ENCODE data around the gene STIP1. TPM values are rescaled to one million over a fixed set of nuclear protein-coding genes. Genes with fewer than 3 reads are reported as not detected.

STIP1 gene
- total and polyA plus RNA-seq, 9 of the 15 experiments (the other 6 are each of a cell fraction or from before 2014, with no cell fraction given), result 58.1 to 465 (median 346) TPM

DNA sequence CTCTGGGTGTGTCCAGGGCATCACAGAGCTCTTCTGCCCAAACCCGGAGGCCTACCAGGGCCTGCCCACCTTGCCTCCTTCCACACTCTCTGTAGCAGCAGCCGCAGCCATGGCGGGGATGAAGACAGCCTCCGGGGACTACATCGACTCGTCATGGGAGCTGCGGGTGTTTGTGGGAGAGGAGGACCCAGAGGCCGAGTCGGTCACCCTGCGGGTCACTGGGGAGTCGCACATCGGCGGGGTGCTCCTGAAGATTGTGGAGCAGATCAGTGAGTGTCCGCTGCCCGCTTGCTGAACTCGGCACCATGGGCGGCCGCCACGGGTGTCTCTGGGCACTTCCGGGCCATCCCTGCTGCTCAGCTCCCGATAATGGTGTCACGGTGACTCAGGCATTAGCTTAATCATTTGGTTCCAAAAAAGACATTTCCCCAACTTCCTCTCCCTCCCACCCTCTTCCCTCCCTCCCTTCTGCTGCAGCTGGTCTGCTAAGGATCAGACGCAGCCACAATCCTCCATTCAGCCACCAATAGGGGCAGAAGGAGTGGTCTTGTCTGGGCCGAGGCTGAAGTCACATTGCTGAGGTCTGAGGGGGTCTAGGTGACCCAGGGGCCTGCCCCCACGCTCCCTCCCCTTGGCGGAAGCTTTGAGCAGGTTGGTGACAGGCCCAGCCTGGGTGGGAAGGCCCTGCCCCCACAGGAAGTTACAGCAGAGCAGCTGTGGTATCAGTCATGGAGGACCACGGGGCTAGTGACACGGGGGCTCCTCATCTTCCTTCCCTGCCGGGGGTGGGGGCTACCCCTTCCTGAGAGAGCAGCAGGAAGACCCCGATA is 21.5 kb downstream of the STIP1 start (continued):
- TF ChIP-seq, protein P1, sequence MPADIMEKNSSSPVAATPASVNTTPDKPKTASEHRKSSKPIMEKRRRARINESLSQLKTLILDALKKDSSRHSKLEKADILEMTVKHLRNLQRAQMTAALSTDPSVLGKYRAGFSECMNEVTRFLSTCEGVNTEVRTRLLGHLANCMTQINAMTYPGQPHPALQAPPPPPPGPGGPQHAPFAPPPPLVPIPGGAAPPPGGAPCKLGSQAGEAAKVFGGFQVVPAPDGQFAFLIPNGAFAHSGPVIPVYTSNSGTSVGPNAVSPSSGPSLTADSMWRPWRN (IDR thresholded peaks at IDR 0.05; ENCODE audit: low read depth), result no peak
- TF ChIP-seq, protein P2, sequence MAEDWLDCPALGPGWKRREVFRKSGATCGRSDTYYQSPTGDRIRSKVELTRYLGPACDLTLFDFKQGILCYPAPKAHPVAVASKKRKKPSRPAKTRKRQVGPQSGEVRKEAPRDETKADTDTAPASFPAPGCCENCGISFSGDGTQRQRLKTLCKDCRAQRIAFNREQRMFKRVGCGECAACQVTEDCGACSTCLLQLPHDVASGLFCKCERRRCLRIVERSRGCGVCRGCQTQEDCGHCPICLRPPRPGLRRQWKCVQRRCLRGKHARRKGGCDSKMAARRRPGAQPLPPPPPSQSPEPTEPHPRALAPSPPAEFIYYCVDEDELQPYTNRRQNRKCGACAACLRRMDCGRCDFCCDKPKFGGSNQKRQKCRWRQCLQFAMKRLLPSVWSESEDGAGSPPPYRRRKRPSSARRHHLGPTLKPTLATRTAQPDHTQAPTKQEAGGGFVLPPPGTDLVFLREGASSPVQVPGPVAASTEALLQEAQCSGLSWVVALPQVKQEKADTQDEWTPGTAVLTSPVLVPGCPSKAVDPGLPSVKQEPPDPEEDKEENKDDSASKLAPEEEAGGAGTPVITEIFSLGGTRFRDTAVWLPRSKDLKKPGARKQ (CRISPR knock-in tag; IDR thresholded peaks at IDR 0.05), result no peak
- TF ChIP-seq BRD4 (IDR thresholded peaks at IDR 0.05), result peak; percentile 93
- TF ChIP-seq RFX7 (CRISPR knock-in tag; IDR thresholded peaks at IDR 0.05), result no peak
- TF ChIP-seq, protein P3, sequence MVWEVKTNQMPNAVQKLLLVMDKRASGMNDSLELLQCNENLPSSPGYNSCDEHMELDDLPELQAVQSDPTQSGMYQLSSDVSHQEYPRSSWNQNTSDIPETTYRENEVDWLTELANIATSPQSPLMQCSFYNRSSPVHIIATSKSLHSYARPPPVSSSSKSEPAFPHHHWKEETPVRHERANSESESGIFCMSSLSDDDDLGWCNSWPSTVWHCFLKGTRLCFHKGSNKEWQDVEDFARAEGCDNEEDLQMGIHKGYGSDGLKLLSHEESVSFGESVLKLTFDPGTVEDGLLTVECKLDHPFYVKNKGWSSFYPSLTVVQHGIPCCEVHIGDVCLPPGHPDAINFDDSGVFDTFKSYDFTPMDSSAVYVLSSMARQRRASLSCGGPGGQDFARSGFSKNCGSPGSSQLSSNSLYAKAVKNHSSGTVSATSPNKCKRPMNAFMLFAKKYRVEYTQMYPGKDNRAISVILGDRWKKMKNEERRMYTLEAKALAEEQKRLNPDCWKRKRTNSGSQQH (CRISPR knock-in tag; IDR thresholded peaks at IDR 0.05), result peak; percentile 45
- TF ChIP-seq LCOR (CRISPR knock-in tag; IDR thresholded peaks at IDR 0.05), result peak; percentile 90
- TF ChIP-seq, protein P4, sequence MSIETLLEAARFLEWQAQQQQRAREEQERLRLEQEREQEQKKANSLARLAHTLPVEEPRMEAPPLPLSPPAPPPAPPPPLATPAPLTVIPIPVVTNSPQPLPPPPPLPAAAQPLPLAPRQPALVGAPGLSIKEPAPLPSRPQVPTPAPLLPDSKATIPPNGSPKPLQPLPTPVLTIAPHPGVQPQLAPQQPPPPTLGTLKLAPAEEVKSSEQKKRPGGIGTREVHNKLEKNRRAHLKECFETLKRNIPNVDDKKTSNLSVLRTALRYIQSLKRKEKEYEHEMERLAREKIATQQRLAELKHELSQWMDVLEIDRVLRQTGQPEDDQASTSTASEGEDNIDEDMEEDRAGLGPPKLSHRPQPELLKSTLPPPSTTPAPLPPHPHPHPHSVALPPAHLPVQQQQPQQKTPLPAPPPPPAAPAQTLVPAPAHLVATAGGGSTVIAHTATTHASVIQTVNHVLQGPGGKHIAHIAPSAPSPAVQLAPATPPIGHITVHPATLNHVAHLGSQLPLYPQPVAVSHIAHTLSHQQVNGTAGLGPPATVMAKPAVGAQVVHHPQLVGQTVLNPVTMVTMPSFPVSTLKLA (conservative IDR thresholded peaks at IDR 0.05), result peak; percentile 79 to 89
- no peak for TF ChIP-seq BMI1 (IDR thresholded peaks at IDR 0.05; ENCODE audit: low read length)
- peak; percentile 78 for TF ChIP-seq POLR2G (IDR thresholded peaks at IDR 0.05; ENCODE audit: low read depth, low read length)
- TF ChIP-seq, protein P5, sequence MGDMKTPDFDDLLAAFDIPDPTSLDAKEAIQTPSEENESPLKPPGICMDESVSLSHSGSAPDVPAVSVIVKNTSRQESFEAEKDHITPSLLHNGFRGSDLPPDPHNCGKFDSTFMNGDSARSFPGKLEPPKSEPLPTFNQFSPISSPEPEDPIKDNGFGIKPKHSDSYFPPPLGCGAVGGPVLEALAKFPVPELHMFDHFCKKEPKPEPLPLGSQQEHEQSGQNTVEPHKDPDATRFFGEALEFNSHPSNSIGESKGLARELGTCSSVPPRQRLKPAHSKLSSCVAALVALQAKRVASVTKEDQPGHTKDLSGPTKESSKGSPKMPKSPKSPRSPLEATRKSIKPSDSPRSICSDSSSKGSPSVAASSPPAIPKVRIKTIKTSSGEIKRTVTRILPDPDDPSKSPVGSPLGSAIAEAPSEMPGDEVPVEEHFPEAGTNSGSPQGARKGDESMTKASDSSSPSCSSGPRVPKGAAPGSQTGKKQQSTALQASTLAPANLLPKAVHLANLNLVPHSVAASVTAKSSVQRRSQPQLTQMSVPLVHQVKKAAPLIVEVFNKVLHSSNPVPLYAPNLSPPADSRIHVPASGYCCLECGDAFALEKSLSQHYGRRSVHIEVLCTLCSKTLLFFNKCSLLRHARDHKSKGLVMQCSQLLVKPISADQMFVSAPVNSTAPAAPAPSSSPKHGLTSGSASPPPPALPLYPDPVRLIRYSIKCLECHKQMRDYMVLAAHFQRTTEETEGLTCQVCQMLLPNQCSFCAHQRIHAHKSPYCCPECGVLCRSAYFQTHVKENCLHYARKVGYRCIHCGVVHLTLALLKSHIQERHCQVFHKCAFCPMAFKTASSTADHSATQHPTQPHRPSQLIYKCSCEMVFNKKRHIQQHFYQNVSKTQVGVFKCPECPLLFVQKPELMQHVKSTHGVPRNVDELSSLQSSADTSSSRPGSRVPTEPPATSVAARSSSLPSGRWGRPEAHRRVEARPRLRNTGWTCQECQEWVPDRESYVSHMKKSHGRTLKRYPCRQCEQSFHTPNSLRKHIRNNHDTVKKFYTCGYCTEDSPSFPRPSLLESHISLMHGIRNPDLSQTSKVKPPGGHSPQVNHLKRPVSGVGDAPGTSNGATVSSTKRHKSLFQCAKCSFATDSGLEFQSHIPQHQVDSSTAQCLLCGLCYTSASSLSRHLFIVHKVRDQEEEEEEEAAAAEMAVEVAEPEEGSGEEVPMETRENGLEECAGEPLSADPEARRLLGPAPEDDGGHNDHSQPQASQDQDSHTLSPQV (IDR thresholded peaks at IDR 0.05), result peak; percentile 78; the same call in 1 of the 2 replicates
- no peak for TF ChIP-seq PHF21A (IDR thresholded peaks at IDR 0.05; ENCODE audit: borderline replicate concordance, low read depth)
- TF ChIP-seq, protein P6, sequence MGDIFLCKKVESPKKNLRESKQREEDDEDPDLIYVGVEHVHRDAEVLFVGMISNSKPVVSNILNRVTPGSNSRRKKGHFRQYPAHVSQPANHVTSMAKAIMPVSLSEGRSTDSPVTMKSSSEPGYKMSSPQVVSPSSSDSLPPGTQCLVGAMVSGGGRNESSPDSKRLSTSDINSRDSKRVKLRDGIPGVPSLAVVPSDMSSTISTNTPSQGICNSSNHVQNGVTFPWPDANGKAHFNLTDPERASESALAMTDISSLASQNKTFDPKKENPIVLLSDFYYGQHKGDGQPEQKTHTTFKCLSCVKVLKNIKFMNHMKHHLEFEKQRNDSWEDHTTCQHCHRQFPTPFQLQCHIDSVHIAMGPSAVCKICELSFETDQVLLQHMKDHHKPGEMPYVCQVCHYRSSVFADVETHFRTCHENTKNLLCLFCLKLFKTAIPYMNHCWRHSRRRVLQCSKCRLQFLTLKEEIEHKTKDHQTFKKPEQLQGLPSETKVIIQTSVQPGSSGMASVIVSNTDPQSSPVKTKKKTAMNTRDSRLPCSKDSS (IDR thresholded peaks at IDR 0.05; ENCODE audit: low read depth, partially characterized antibody), result no peak
- TF ChIP-seq, protein P7, sequence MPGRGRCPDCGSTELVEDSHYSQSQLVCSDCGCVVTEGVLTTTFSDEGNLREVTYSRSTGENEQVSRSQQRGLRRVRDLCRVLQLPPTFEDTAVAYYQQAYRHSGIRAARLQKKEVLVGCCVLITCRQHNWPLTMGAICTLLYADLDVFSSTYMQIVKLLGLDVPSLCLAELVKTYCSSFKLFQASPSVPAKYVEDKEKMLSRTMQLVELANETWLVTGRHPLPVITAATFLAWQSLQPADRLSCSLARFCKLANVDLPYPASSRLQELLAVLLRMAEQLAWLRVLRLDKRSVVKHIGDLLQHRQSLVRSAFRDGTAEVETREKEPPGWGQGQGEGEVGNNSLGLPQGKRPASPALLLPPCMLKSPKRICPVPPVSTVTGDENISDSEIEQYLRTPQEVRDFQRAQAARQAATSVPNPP (IDR thresholded peaks at IDR 0.05; ENCODE audit: borderline replicate concordance, insufficient read depth, insufficient read length), result no peak
